Measurements from ENCODE around the gene METTL1.

DNA sequence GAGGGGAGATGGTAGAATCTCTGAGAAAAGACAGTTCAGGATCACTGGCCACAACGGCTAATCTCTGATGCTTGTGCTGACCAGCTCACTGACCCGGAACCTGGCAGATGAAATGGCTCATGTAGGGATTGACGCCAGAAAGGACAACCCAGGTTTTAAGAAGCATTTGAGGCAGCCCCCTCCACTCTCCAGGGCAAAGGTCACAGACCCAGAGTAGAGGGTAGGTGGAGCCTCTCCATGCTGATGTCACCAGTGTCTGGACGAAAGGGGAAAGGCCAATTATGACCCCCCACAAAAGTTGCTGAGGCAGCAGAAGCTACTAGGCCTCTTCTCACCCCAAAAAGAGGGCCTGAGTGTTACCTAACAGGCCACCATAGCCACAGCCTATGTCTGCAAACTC, 1.2 kb downstream of the METTL1 start:
- TF ChIP-seq, protein P1, sequence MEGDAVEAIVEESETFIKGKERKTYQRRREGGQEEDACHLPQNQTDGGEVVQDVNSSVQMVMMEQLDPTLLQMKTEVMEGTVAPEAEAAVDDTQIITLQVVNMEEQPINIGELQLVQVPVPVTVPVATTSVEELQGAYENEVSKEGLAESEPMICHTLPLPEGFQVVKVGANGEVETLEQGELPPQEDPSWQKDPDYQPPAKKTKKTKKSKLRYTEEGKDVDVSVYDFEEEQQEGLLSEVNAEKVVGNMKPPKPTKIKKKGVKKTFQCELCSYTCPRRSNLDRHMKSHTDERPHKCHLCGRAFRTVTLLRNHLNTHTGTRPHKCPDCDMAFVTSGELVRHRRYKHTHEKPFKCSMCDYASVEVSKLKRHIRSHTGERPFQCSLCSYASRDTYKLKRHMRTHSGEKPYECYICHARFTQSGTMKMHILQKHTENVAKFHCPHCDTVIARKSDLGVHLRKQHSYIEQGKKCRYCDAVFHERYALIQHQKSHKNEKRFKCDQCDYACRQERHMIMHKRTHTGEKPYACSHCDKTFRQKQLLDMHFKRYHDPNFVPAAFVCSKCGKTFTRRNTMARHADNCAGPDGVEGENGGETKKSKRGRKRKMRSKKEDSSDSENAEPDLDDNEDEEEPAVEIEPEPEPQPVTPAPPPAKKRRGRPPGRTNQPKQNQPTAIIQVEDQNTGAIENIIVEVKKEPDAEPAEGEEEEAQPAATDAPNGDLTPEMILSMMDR (IDR thresholded peaks at IDR 0.05): no peak
- TF ChIP-seq POLR2A (IDR thresholded peaks at IDR 0.05): no peak

All from heart left ventricle (tissue), 13 donors.